Prostate gland (tissue), 2 donors: ENCODE data around the gene ZFHX3. TPM values are rescaled to one million over a fixed set of nuclear protein-coding genes. Genes with fewer than 3 reads are reported as not detected.

Experiments
- DNase-seq: peaks from one replicate; pipeline ENCODE4 v3.0.0-alpha.2; 2019; ENCODE audit warnings: low spot score
- H3K27ac ChIP-seq, 2 donors: fragments of 200-600 bp; sonication (generic); 2 replicates each; pipeline ENCODE4 v1.5.1; 2017 to 2019
- H3K27me3 ChIP-seq: fragments of 200-600 bp; sonication (generic); replicated peaks from 2 replicates; pipeline ENCODE4 v1.5.1; 2019; ENCODE audit not compliant: insufficient read depth
- H3K36me3 ChIP-seq, 2 donors: fragments of 200-600 bp; sonication (generic); 1 replicate in 1 of 2; 2 replicates in 1 of 2; pipeline versions ENCODE4 v1.5.1 to v1.8.1; 2017 to 2019
- H3K4me1 ChIP-seq: fragments of 200-600 bp; sonication (generic); replicated peaks from 2 replicates; pipeline ENCODE4 v1.5.1; 2019
- H3K4me3 ChIP-seq, 2 donors: fragments of 200-600 bp; sonication (generic); 2 replicates each; pipeline ENCODE4 v1.5.1; 2017 to 2019
- H3K9me3 ChIP-seq: fragments of 200-600 bp; sonication (generic); 2 replicates; pipeline ENCODE4 v1.5.1; 2017
- POLR2A ChIP-seq: fragments of 450-650 bp; IDR thresholded peaks from one replicate; pipeline ENCODE4 v1.6.1; 2016; ENCODE audit warnings: antibody characterized with exemption, mild to moderate bottlenecking
- POLR2AphosphoS5 ChIP-seq: sonication (generic); formaldehyde crosslinking; IDR thresholded peaks from one replicate; pipeline ENCODE4 v1.6.1; 2017; ENCODE audit warnings: antibody characterized with exemption
- WGBS: methylation state at CpG from one replicate; pipeline ENCODE4 v1.1.5; 2018; 5-methylcytosine and 5-hydroxymethylcytosine counted together
- intact Hi-C: fragments of 100-400 bp; cut with DNase I; formaldehyde crosslinking; loops from one replicate; pipeline ENCODE4 v1.14.2; 2022
- total RNA-seq, 2 donors: library from RNA; depleted of rRNA; stranded (reverse); fragments of >200 nt; gene quantifications; one replicate each; pipeline ENCODE4 v1.1.0, GENCODE V29; 2016
- TF ChIP-seq, protein P1 (sequence below), 4 experiments: fragments of 200-600 bp in 2 of 4; fragments of 450-650 bp in 2 of 4; sonication (generic) in 2 of 4; IDR thresholded peaks; 1 replicate in 3 of 4; 2 replicates in 1 of 4; pipeline ENCODE4 v1.5.1; 2016 to 2019; ENCODE audit warnings: antibody characterized with exemption in 4 of 4, mild to moderate bottlenecking in 2 of 4, moderate library complexity in 2 of 4

Gene ZFHX3
- total RNA-seq, 2 donors from 2014 or later, result 51.1 to 53.9 TPM

GRCh38 chr16:72876981-72877373, 171.0 kb downstream of the ZFHX3 start:
- H3K4me3 ChIP-seq, result no peak overlapping the region
- TF ChIP-seq, protein P1, sequence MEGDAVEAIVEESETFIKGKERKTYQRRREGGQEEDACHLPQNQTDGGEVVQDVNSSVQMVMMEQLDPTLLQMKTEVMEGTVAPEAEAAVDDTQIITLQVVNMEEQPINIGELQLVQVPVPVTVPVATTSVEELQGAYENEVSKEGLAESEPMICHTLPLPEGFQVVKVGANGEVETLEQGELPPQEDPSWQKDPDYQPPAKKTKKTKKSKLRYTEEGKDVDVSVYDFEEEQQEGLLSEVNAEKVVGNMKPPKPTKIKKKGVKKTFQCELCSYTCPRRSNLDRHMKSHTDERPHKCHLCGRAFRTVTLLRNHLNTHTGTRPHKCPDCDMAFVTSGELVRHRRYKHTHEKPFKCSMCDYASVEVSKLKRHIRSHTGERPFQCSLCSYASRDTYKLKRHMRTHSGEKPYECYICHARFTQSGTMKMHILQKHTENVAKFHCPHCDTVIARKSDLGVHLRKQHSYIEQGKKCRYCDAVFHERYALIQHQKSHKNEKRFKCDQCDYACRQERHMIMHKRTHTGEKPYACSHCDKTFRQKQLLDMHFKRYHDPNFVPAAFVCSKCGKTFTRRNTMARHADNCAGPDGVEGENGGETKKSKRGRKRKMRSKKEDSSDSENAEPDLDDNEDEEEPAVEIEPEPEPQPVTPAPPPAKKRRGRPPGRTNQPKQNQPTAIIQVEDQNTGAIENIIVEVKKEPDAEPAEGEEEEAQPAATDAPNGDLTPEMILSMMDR (IDR thresholded peaks at IDR 0.05), result no peak
- TF ChIP-seq POLR2A (no peak), POLR2AphosphoS5 (no peak)
- H3K36me3 ChIP-seq, result no peaks in the 10 kb centered on the region
- no peaks in the 10 kb centered on the region for H3K9me3 ChIP-seq
- intact Hi-C loops, result no loop called here
- no peak for DNase-seq
- peak overlapping the region in 1 of 2 donors; percentile 58 for H3K27ac ChIP-seq
- H3K27me3 ChIP-seq, result no peaks in the 10 kb centered on the region
- WGBS, result 91% methylated on average over 9 of the region's 9 CpGs
- peaks cover 9% of the 10 kb centered on the region for H3K4me1 ChIP-seq

DNA sequence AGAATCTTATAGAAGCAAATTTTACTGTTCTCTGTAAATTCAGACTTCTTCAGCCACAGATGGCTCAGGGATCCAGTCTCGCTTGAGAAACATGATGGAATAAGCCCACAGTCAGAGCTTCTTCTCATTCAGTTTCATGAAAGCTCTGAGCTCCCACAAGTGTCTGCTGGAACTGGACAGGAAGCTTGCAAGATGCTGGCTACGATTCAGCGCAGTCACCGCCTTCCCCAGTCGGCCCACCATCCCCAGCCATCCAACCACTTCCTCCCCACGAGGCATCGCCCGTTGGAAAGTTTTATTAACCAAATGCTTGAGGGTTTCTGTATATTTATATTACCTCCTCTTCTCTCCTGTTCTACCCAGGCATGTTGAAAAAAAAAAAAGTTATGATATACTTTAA, 171.7 kb downstream of the ZFHX3 start:
- no peaks in the 10 kb centered on the region for H3K36me3 ChIP-seq
- no peak overlapping the region for H3K4me3 ChIP-seq
- no peak for DNase-seq
- intact Hi-C loops, result no loop called here
- 60% methylated on average over 8 of the region's 8 CpGs for WGBS
- peaks cover 9% of the 10 kb centered on the region for H3K4me1 ChIP-seq
- no peaks in the 10 kb centered on the region for H3K27me3 ChIP-seq
- no peaks in the 10 kb centered on the region for H3K9me3 ChIP-seq
- TF ChIP-seq, protein P1 (IDR thresholded peaks at IDR 0.05), result no peak
- TF ChIP-seq POLR2A (no peak), POLR2AphosphoS5 (no peak)
- H3K27ac ChIP-seq, result peak overlapping the region in 1 of 2 donors; percentile 58

GRCh38 chr16:72875291-72876031, 172.5 kb downstream of the ZFHX3 start:
- 35% methylated on average over 12 of the region's 12 CpGs for WGBS
- Histone ChIP-seq H3K9me3 (no peaks in the 10 kb centered on the region), H3K36me3 (no peaks in the 10 kb centered on the region), H3K4me1 (peaks cover 9% of the 10 kb centered on the region), H3K27ac (peak overlapping the region; percentile 50 to 58), H3K4me3 (no peak overlapping the region), H3K27me3 (no peaks in the 10 kb centered on the region)
- peak; percentile 33 for DNase-seq
- intact Hi-C loops, result no loop called here
- TF ChIP-seq POLR2A (no peak), POLR2AphosphoS5 (peak; percentile 35)
- TF ChIP-seq, protein P1 (IDR thresholded peaks at IDR 0.05), result no peak

GRCh38 chr16:72873853-72874252, 174.1 kb downstream of the ZFHX3 start:
- TF ChIP-seq POLR2A (no peak), POLR2AphosphoS5 (no peak)
- TF ChIP-seq, protein P1 (IDR thresholded peaks at IDR 0.05), result no peak
- no peaks in the 10 kb centered on the region for H3K36me3 ChIP-seq
- no peak overlapping the region for H3K27ac ChIP-seq
- H3K9me3 ChIP-seq, result no peaks in the 10 kb centered on the region
- DNase-seq, result no peak
- intact Hi-C loops, result no loop called here
- peaks cover 9% of the 10 kb centered on the region for H3K4me1 ChIP-seq
- 95% methylated on average over 8 of the region's 8 CpGs for WGBS
- no peak overlapping the region for H3K4me3 ChIP-seq
- H3K27me3 ChIP-seq, result no peaks in the 10 kb centered on the region

DNA sequence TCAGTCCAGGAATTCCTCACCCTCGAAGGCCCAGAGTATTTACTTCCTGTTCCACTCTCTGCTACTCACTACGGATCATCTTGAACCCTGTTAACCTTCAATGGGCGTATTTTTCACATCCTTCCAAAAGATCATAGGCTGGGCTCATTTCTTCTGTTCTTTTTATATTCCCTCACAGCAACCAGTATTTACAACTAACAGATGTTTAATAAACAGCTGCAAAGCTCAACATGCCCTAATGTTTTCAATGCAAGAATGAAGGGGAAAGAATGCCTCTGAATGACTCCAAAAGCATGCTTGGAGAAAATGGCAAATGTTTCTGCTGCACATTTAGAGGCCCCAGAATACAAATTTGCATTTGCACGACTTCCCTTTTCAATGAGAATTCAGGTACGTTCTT, 174.9 kb downstream of the ZFHX3 start:
- WGBS, result 80% methylated on average over 5 of the region's 5 CpGs
- no peak overlapping the region for H3K27ac ChIP-seq

More for the DNA sequence above, 174.9 kb downstream of the ZFHX3 start:
- Histone ChIP-seq H3K9me3 (no peaks in the 10 kb centered on the region), H3K4me3 (no peak overlapping the region), H3K36me3 (no peaks in the 10 kb centered on the region), H3K27me3 (no peaks in the 10 kb centered on the region), H3K4me1 (peaks cover 9% of the 10 kb centered on the region)
- intact Hi-C loops, result no loop called here
- TF ChIP-seq POLR2A (no peak), POLR2AphosphoS5 (no peak)
- TF ChIP-seq, protein P1 (IDR thresholded peaks at IDR 0.05), result no peak
- DNase-seq, result no peak
